GF-D8 (cell line): Measurements from ENCODE around the gene RHBDF1.

Experiments used
- DNase-seq: peaks from one replicate; lab custom pipeline; 2025; lab: John Stamatoyannopoulos, UW

The RHBDF1 gene

GRCh38 chr16:92431-93339, 20.3 kb upstream of the RHBDF1 start:
- DNase-seq = no peak

GRCh38 chr16:91484-91883, 19.1 kb upstream of the RHBDF1 start:
- DNase-seq = no peak

- DNase-seq = no peak
Measured at GRCh38 chr16:89391-90302, 17.2 kb upstream of the RHBDF1 start.

GRCh38 chr16:88613-89012, 16.2 kb upstream of the RHBDF1 start:
- DNase-seq = no peak

- DNase-seq = no peak
Measured at GRCh38 chr16:86483-86952, 14.1 kb upstream of the RHBDF1 start.

- DNase-seq = peak; percentile 19
Measured at GRCh38 chr16:85865-86264, 13.4 kb upstream of the RHBDF1 start.

GRCh38 chr16:85407-85782, 13.0 kb upstream of the RHBDF1 start:
- no peak for DNase-seq

GRCh38 chr16:84718-85406, 12.4 kb upstream of the RHBDF1 start:
- peak; percentile 93 for DNase-seq

GRCh38 chr16:83781-84615, 11.6 kb upstream of the RHBDF1 start:
- no peak for DNase-seq

- DNase-seq = no peak
Measured at GRCh38 chr16:83060-83603, 10.7 kb upstream of the RHBDF1 start.

GRCh38 chr16:79151-80054, 7.0 kb upstream of the RHBDF1 start:
- DNase-seq = peak; percentile 73

GRCh38 chr16:78444-79150, 6.2 kb upstream of the RHBDF1 start:
- DNase-seq = no peak

GRCh38 chr16:77807-78443, 5.5 kb upstream of the RHBDF1 start, which contains the start of gene MPG:
MPG (plus strand) TSS chr16:78225; CDS start chr16:78310, 85 bp downstream.
- DNase-seq = peak; percentile 57

GRCh38 chr16:77273-77806, 4.9 kb upstream of the RHBDF1 start:
- peak; percentile 5 for DNase-seq

GRCh38 chr16:76535-77272, 4.3 kb upstream of the RHBDF1 start:
- peak; percentile 61 for DNase-seq

GRCh38 chr16:75580-76501, 3.4 kb upstream of the RHBDF1 start:
- DNase-seq = peak; percentile 88
